Left hindlimb (tissue), 1 donor: ENCODE measurements around the gene FBN3.
"Not testable (repeated sequence)": the region's sequence is repeated elsewhere in the genome, so short reads cannot be mapped to it uniquely, and the experiment has no call there.

ENCODE experiments used
- DNase-seq: peaks from one replicate; pipeline ENCODE4 v3.0.0-alpha.2; 2018

Gene FBN3

DNA sequence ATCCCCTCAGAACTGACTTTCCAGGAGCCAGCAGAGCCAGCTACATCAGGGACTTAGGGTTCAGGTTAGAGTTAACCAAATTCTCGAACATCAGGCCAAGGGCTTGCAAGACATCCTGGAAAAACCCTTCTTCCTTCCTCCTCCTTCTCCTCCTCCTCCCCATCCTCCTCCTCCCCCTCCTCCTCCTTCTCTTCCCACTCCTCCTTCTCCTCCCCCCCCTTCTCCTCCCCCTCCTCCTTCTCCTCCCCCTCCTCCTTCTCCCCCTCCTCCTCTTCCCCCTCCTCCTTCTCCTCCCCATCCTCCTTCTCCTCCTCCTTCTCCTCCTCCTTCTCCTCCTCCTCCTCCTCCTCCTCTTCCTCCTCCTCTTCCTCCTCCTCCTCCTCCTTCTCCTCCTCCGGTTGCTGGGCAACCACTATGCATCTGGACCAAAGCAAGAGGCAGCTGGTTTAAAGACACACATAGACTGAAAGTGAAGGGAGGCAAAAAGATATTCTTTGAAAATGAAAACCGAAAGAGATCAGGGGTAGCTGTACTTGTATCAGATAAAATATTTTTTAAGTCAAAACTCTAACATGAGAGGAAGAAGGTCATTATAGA lies 102.7 kb downstream of the FBN3 start:
- DNase-seq = no peak

DNA sequence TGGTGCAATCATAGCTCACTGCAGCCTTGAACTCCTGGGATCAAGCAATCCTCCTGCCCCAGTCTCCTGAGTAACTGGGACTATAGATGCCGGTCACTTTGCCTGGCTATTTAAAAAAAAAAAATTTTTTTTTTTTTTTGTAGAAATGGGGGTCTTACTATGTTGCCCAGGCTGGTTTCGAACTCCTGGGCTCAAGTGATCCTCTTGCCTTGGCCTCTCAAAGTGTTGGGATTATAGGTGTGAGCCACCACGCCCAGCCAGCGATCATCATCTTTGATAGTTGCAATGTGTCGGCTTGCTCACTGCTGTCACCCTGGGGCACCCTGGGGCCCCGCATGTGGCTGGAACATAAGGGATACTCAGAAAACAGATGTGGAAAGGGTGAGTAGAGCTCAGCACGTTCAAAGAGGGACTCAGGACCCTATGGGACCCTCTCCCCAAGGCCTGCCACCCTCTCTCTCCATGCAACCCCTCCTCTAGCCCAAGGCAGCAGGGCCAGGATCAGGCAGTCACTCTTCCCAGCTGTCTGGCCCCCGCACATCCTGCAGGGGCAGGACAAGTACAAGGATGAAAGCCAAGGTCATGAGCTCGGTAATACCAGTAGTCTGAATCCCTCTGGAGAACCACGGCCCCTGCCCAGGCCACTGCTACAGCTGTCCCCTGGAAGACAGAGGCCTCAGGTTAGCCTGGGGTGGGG lies 103.4 kb downstream of the FBN3 start:
- no peak for DNase-seq

DNA sequence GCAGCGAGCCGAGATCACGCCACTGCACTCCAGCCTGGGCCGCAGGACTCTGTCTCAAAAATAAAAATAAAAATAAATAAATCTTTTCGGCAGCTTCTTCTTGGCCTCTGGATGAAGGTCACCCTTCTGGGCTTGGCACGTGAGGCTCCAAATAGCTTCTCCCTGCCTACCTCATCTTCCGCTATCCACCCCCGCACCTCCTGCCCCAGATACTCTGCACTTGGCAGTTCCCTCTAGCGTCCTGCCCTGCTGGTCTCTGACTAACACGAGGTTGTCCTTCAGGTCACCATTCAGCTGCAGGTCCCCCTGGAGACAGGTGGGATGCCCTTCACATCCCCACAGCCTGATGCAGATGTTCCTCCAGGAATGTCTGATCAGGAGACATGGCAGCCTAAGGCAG lies 105.4 kb downstream of the FBN3 start:
- no peak for DNase-seq

- no peak for DNase-seq
Measured at GRCh38 chr19:8042900-8043299, 106.5 kb downstream of the FBN3 start.

- DNase-seq = no peak
Measured at GRCh38 chr19:8041531-8041931, 107.9 kb downstream of the FBN3 start.

GRCh38 chr19:8039231-8039630 lies 110.2 kb downstream of the FBN3 start:
- DNase-seq = no peak

- DNase-seq = no peak
Measured at GRCh38 chr19:8038815-8039214, 110.6 kb downstream of the FBN3 start.

GRCh38 chr19:8036434-8037099 lies 112.8 kb downstream of the FBN3 start:
- peak; percentile 40 for DNase-seq

- no peak for DNase-seq
Measured at GRCh38 chr19:8034178-8034525, 115.2 kb downstream of the FBN3 start.

DNA sequence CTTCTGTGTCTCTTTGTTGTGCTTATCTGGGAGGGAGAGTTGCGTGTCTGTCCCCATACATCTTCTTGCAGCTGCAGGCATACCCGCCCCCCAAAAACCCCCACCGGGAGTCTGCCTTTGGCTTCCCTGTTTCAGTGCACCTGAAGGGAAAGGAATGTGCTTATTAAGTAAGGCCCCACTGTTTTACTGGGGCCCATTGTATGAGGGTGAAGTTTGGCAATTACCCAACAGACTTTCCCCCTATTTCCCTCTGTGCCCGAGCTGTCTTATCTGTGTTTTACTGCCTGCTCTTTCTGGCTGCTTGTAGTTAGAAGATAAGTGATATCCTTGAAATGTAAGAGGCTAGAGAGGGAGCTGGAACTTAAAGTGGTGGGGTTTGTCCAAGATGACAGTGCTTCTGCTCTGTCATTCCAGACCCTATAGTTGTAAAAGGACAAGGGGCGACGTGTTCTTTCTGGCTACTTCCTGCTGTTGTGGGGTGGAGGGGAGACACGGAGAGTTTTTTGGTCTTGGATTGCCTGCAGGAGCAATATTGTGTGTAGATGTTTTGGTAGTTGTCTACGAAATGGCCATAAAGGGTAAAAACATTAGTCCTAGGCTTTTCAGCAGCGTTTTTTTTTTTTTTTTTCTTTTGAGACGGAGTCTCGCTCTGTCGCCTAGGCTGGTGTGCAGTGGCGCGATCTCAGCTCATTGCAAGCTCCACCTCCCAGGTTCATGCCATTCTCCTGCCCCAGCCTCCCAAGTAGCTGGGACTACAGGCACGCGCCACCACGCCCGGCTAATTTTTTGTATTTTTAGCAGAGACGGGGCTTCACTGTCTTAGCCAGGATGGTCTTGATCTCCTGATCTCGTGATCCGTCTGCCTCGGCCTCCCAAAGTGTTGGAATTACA lies 115.9 kb downstream of the FBN3 start:
- DNase-seq = not testable (repeated sequence)

DNA sequence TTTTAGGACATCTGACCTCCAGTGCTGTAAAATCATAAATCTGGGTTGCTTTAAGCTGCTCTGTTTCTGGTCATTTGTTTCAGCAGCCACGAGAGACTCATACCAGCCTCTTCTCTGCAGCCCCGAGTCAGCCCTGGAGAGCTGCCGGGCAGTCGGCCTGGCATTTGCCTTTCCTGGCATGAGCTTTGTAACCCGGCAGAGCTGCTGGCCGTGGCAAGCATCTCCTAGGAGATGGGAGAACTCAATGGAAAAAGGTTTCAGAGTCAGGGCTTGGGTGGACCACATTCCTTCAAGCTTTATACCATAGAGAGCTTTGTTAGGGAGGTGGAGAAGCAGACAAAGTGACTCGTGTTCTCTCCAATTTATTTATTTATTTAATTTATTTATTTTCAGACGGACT lies 118.4 kb downstream of the FBN3 start:
- DNase-seq = no peak

GRCh38 chr19:8028951-8029491 lies 120.4 kb downstream of the FBN3 start:
- peak; percentile 49 for DNase-seq

- DNase-seq = no peak
Measured at GRCh38 chr19:8025316-8025715, 124.1 kb downstream of the FBN3 start.

DNA sequence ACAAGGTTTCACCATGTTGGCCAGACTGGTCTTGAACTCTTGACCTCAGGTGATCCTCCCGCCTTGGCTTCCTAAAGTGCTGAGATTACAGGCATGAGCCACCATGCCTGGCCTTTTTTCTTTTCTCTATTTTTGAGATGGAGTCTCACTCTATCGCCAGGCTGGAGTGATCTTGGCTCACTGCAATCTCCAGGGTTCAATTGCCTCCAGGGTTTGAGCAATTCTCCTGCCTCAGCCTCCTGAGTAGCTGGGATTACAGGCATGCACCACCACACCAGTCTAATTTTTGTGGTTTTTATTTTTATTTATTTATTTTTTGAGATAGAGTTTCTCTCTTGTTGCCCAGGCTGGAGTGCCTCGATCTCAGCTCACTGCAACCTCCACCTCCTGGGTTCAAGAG lies 125.1 kb downstream of the FBN3 start:
- not testable (repeated sequence) for DNase-seq

DNA sequence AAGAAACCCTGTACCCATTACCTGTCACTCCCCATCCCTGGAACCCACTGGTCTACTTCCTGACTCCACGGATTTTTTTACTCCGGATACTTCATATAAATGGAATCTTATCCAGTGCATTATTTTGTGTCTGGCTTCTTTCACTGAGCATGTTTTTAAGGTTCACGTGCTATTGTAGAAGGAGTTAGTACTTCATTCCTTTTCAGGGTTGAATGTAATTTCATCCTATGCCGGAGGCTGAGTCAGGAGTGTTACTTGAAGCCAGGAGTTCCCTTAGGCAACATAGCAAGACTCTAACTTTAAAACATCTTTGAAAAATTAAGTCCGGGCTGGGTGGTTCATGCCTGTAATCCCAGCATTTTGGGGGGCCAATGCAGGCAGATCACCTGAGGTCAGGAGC lies 126.0 kb downstream of the FBN3 start:
- no peak for DNase-seq

DNA sequence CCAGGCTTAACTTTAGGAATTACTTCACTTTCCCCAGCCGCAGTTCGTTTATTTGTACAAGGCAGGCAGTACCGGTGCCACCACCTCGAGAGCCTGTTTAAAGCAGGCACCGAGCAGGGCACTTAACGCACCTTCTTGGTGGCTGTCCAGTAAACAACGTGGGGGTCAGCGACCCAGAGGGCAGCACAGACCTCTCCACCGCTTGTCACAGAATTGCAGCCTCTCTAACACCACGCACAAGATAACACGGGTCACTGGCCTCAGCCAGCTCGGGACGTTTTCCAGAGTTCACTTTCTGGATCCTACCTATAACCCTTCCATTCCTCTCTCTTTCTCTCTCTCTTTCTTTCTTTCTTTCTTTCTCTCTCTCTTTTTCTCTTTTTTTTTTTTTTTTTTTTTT lies 127.1 kb downstream of the FBN3 start:
- no peak for DNase-seq

DNA sequence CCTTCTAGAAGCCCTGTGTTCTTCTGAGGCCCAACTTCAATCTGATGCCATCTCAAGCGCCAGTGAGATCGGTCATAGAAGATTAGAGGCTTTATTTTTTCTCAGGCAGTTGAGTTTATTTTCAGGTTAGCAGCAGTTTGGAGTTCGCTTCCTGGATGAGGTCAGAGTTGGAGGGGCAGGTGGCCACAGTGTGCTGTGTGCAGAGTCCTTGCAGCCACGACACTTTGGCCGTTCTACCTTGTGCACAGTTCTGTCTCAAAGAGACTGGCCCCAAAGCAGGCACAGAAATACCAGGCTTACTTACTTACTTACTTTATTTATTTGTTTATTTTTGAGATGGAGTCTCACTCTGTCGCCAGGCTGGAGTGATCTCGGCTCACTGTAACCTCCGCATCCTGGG lies 128.0 kb downstream of the FBN3 start:
- DNase-seq = no peak

GRCh38 chr19:8020681-8021080 lies 128.7 kb downstream of the FBN3 start:
- no peak for DNase-seq

- no peak for DNase-seq
Measured at GRCh38 chr19:8017808-8018207, 131.6 kb downstream of the FBN3 start.
